IMR-90 (cell line): ENCODE measurements around the gene CCDC50. TPM values are rescaled to one million over a fixed set of nuclear protein-coding genes. Genes with fewer than 3 reads are reported as not detected.

Source experiments
- ATAC-seq: fragments of 200-7000 bp; cut with Tn5 transposase; 2 replicates; pipeline ENCODE4 v1.9.1; 2020; ENCODE audit warnings: low read depth, mild to moderate bottlenecking, moderate library complexity
- BruUV-seq: library from RNA; stranded (reverse); fragments of 400-500 nt; replicated peaks from 2 replicates; lab custom pipeline; 2021; lab: Mats Ljungman, UMichigan
- CTCF ChIA-PET: fragments of 300-600 bp; formaldehyde crosslinking; extraction: SDS; loops from one replicate; lab custom pipeline; 2021; ENCODE audit warnings: antibody characterized with exemption; lab: Yijun Ruan, JAX
- POLR2A ChIA-PET: fragments of 300-600 bp; sonication (Branson Sonifier 250); formaldehyde crosslinking; loops from one replicate; lab custom pipeline; 2022; ENCODE audit warnings: antibody characterized with exemption; ENCODE audit not compliant: unreplicated experiment; lab: Charles Lee
- DNase-seq: peaks from one replicate; pipeline ENCODE4 v3.0.0; 2013
- H2AFZ ChIP-seq: replicated peaks from 2 replicates; pipeline ENCODE3; 2013; ENCODE audit warnings: low read length, mild to moderate bottlenecking; ENCODE audit not compliant: poor library complexity
- H2AK5ac ChIP-seq: 2 replicates; pipeline ENCODE4 v1.6.1; 2013; ENCODE audit warnings: low read depth, low read length, inconsistent platforms
- H2AK9ac ChIP-seq: replicated peaks from 2 replicates; pipeline ENCODE3; 2013; ENCODE audit warnings: mild to moderate bottlenecking, low read depth, low read length, moderate library complexity; ENCODE audit not compliant: poor library complexity
- H2BK120ac ChIP-seq: 2 replicates; pipeline ENCODE4 v1.6.1; 2013; ENCODE audit warnings: low read depth, low read length, inconsistent platforms
- H2BK15ac ChIP-seq: 3 replicates; pipeline ENCODE4 v1.6.1; 2013; ENCODE audit warnings: low read depth, low read length, inconsistent platforms
- H2BK20ac ChIP-seq: 2 replicates; pipeline ENCODE4 v1.6.1; 2013; ENCODE audit warnings: low read depth, mild to moderate bottlenecking, inconsistent platforms, low read length, moderate library complexity
- H2BK5ac ChIP-seq: 2 replicates; pipeline ENCODE4 v1.6.1; 2013; ENCODE audit warnings: mild to moderate bottlenecking, low read depth, low read length, inconsistent platforms; ENCODE audit not compliant: poor library complexity, severe bottlenecking
- H3K14ac ChIP-seq: replicated peaks from 2 replicates; pipeline ENCODE4 v1.6.1; 2013; ENCODE audit warnings: low read depth, low read length, inconsistent platforms
- H3K18ac ChIP-seq: 2 replicates; pipeline ENCODE4 v1.6.1; 2013; ENCODE audit warnings: low read depth, low read length, control low read depth
- H3K23ac ChIP-seq: 2 replicates; pipeline ENCODE4 v1.6.1; 2013; ENCODE audit warnings: low read depth, low read length, inconsistent platforms
- H3K27ac ChIP-seq: 2 replicates; pipeline ENCODE4 v1.5.1; 2013; ENCODE audit warnings: mild to moderate bottlenecking, control low read depth, low read length; ENCODE audit not compliant: insufficient read depth
- H3K27me3 ChIP-seq: 2 replicates; pipeline ENCODE4 v1.6.1; 2013; ENCODE audit warnings: low read length; ENCODE audit not compliant: control insufficient read depth, insufficient read depth
- H3K36me3 ChIP-seq: 2 replicates; pipeline ENCODE4 v1.6.1; 2013; ENCODE audit warnings: low read length, mixed read lengths; ENCODE audit not compliant: control insufficient read depth, insufficient read depth
- H3K4ac ChIP-seq: 2 replicates; pipeline ENCODE4 v1.6.1; 2013; ENCODE audit warnings: low read depth, low read length, inconsistent platforms
- H3K4me1 ChIP-seq: 2 replicates; pipeline ENCODE4 v1.6.1; 2013; ENCODE audit warnings: low read length, mixed read lengths; ENCODE audit not compliant: control insufficient read depth, insufficient read depth
- H3K4me2 ChIP-seq: 2 replicates; pipeline ENCODE4 v1.6.1; 2013; ENCODE audit warnings: low read depth, mild to moderate bottlenecking, control low read depth, low read length, moderate library complexity
- H3K4me3 ChIP-seq: 2 replicates; pipeline ENCODE4 v1.5.1; 2013; ENCODE audit warnings: low read depth, mild to moderate bottlenecking, control low read depth, low read length, moderate library complexity; ENCODE audit not compliant: insufficient read depth
- H3K56ac ChIP-seq: 2 replicates; pipeline ENCODE4 v1.6.1; 2013; ENCODE audit warnings: low read length, inconsistent platforms; ENCODE audit not compliant: insufficient read depth; ENCODE audit errors: extremely low read depth
- H3K79me1 ChIP-seq, 2 experiments: 2 replicates each; pipeline ENCODE4 v1.6.1; 2013; ENCODE audit warnings: low read length in 2 of 2, inconsistent platforms in 1 of 2, low read depth in 1 of 2
- H3K9ac ChIP-seq: 2 replicates; pipeline ENCODE4 v1.6.1; 2013; ENCODE audit warnings: low read depth, low read length, control low read depth
- H3K9me1 ChIP-seq: 2 replicates; pipeline ENCODE4 v1.6.1; 2013; ENCODE audit warnings: low read length, inconsistent platforms; ENCODE audit not compliant: insufficient read depth
- H3K9me3 ChIP-seq: 2 replicates; pipeline ENCODE4 v1.6.1; 2013; ENCODE audit warnings: low read length; ENCODE audit not compliant: control insufficient read depth, insufficient read depth
- H4K20me1 ChIP-seq: 2 replicates; pipeline ENCODE4 v1.6.1; 2013; ENCODE audit warnings: low read length, inconsistent platforms; ENCODE audit not compliant: insufficient read depth
- H4K5ac ChIP-seq: 2 replicates; pipeline ENCODE4 v1.6.1; 2013; ENCODE audit warnings: mild to moderate bottlenecking, low read depth, low read length, control low read depth
- H4K8ac ChIP-seq, 2 experiments: 2 replicates each; pipeline ENCODE4 v1.6.1; 2013; ENCODE audit warnings: low read depth in 2 of 2, low read length in 2 of 2, control low read depth in 1 of 2, inconsistent platforms in 1 of 2
- H4K91ac ChIP-seq: 2 replicates; pipeline ENCODE4 v1.6.1; 2013; ENCODE audit warnings: low read depth, low read length, inconsistent platforms; ENCODE audit not compliant: insufficient read depth
- CTCF ChIP-seq: conservative IDR thresholded peaks from 2 replicates; pipeline ENCODE4 v1.5.1; 2012; ENCODE audit warnings: mild to moderate bottlenecking, low read depth, low read length, improper control_type of control experiment
- ELK1 ChIP-seq: fragments of 150-350 bp; IDR thresholded peaks from 2 replicates; pipeline ENCODE4 v1.6.1; 2016; ENCODE audit warnings: low read depth, mild to moderate bottlenecking, low read length, moderate library complexity, borderline replicate concordance
- MAZ ChIP-seq: IDR thresholded peaks from 2 replicates; pipeline ENCODE4 v1.6.1; 2012; ENCODE audit warnings: low read depth, mild to moderate bottlenecking, low read length, improper control_type of control experiment, moderate library complexity, borderline replicate concordance
- MXI1 ChIP-seq: IDR thresholded peaks from 2 replicates; pipeline ENCODE4 v1.6.1; 2012; ENCODE audit warnings: low read depth, mild to moderate bottlenecking, low read length, moderate library complexity, borderline replicate concordance
- NFE2L2 ChIP-seq: fragments of 150-350 bp; IDR thresholded peaks from 2 replicates; pipeline ENCODE4 v1.6.1; 2016; ENCODE audit warnings: low read depth, mild to moderate bottlenecking, low read length
- POLR2A ChIP-seq: IDR thresholded peaks from 2 replicates; pipeline ENCODE4 v1.6.1; 2012; ENCODE audit warnings: mild to moderate bottlenecking, low read depth, low read length
- RCOR1 ChIP-seq: IDR thresholded peaks from 2 replicates; pipeline ENCODE4 v1.6.1; 2012; ENCODE audit warnings: mild to moderate bottlenecking, low read length, improper control_type of control experiment; ENCODE audit not compliant: insufficient replicate concordance
- SMC3 ChIP-seq: fragments of 150-350 bp; IDR thresholded peaks from 2 replicates; pipeline ENCODE4 v1.6.1; 2016; ENCODE audit warnings: low read depth, mild to moderate bottlenecking, antibody characterized with exemption, low read length, moderate library complexity
- USF2 ChIP-seq: fragments of 150-350 bp; IDR thresholded peaks from 2 replicates; pipeline ENCODE4 v1.6.1; 2017; ENCODE audit warnings: mild to moderate bottlenecking, antibody characterized with exemption, low read length, low read depth
- WGBS, 2 experiments: methylation state at CpG; one replicate each; pipeline versions ENCODE4 v1.1.5 to v1.1.7; 2013; ENCODE audit warnings: missing lambda C conversion rate in 2 of 2; ENCODE audit not compliant: insufficient read length in 1 of 2; ENCODE audit errors: extremely low coverage in 2 of 2; 5-methylcytosine and 5-hydroxymethylcytosine counted together
- dilution Hi-C: fragments of 300-500 bp; cut with HindIII; formaldehyde crosslinking; loops from one replicate; pipeline ENCODE4 v1.14.3; 2018; ENCODE audit warnings: low sequenced_read_pairs; ENCODE audit not compliant: unreplicated experiment
- in situ Hi-C: fragments of 300-500 bp; cut with MboI; formaldehyde crosslinking; loops from 3 replicates; pipeline ENCODE4 v1.14.3; 2019; ENCODE audit warnings: low sequenced_read_pairs, inconsistent platforms, mixed read lengths
- intact Hi-C: fragments of 100-400 bp; cut with micrococcal nuclease; formaldehyde crosslinking; loops from 2 replicates; pipeline ENCODE4 v1.10.0; 2022
- polyA plus RNA-seq, 3 experiments: library from polyadenylated mRNA; depleted of rRNA; stranded (reverse); fragments of >200 nt; gene quantifications; 2 replicates each; pipeline ENCODE4 v1.2.3, GENCODE V29; 2012; ENCODE audit warnings: low replicate concordance in 1 of 3
- total RNA-seq: library from RNA; depleted of rRNA; stranded (reverse); fragments of >200 nt; gene quantifications from 2 replicates; pipeline ENCODE4 v1.2.3, GENCODE V29; 2012

The CCDC50 gene
- total and polyA plus RNA-seq, 2 of the 4 experiments (the other 2 are of a cell fraction): 59.0 to 63.1 TPM

- WGBS, 2 experiments: 92% methylated on average over 4 of the region's 12 CpGs; no CpG with 5 or more reads in 1 of the 2 experiments
- Histone ChIP-seq H4K8ac (no peak overlapping the region), H2BK120ac (no peak overlapping the region), H2AFZ (no peak overlapping the region), H3K4me2 (no peak overlapping the region), H3K4ac (no peak overlapping the region), H2BK5ac (no peak overlapping the region), H3K36me3 (peaks cover 7% of the 10 kb centered on the region), H3K4me3 (no peak overlapping the region), H3K79me1 (no peaks in the 10 kb centered on the region), H3K14ac (no peak overlapping the region), H3K18ac (no peak overlapping the region), H3K27me3 (no peaks in the 10 kb centered on the region), H3K27ac (no peak overlapping the region), H3K4me1 (no peaks in the 10 kb centered on the region), H4K91ac (no peak overlapping the region), H3K9me1 (peaks cover 7% of the 10 kb centered on the region; the same call in 1 of the 2 replicates), H2AK9ac (no peak overlapping the region), H3K9ac (no peak overlapping the region), H2AK5ac (no peak overlapping the region), H3K56ac (no peak overlapping the region), H4K5ac (no peak overlapping the region), H2BK15ac (no peak overlapping the region), H2BK20ac (no peak overlapping the region), H3K23ac (no peak overlapping the region), H4K20me1 (no peaks in the 10 kb centered on the region), H3K9me3 (no peaks in the 10 kb centered on the region)
- POLR2A ChIA-PET: no interaction called here
- CTCF ChIA-PET: no interaction called here
- ATAC-seq (no peak; the same call in 1 of the 2 replicates), DNase-seq (no peak)
- no peak for TF ChIP-seq RCOR1
- TF ChIP-seq ELK1: no peak
- TF ChIP-seq SMC3: no peak
- no peak for TF ChIP-seq NFE2L2
- TF ChIP-seq CTCF: no peak
- TF ChIP-seq POLR2A: no peak
- TF ChIP-seq MAZ: no peak
- TF ChIP-seq USF2: no peak
- no peak for TF ChIP-seq MXI1
- BruUV-seq: no TSS peak
- intact Hi-C loops (no loop called here), in situ Hi-C loops (loop anchor here (10.0 kb wide), 1 partner anchor 157 kb away; no protein-coding TSS in a partner anchor), dilution Hi-C loops (no loop called here)
These were observed 72.7 kb downstream of the CCDC50 start for GRCh38 chr3:191401775-191402357.
